NCI-H2081 (cell line): Measurements from ENCODE around the gene SERPINA5.
"Not testable (repeated sequence)": the region's sequence is repeated elsewhere in the genome, so short reads cannot be mapped to it uniquely, and the experiment has no call there.

Experiments used
- DNase-seq, 2 experiments: peaks; one replicate each; lab custom pipeline; 2025; lab: John Stamatoyannopoulos, UW

SERPINA5 gene

DNA sequence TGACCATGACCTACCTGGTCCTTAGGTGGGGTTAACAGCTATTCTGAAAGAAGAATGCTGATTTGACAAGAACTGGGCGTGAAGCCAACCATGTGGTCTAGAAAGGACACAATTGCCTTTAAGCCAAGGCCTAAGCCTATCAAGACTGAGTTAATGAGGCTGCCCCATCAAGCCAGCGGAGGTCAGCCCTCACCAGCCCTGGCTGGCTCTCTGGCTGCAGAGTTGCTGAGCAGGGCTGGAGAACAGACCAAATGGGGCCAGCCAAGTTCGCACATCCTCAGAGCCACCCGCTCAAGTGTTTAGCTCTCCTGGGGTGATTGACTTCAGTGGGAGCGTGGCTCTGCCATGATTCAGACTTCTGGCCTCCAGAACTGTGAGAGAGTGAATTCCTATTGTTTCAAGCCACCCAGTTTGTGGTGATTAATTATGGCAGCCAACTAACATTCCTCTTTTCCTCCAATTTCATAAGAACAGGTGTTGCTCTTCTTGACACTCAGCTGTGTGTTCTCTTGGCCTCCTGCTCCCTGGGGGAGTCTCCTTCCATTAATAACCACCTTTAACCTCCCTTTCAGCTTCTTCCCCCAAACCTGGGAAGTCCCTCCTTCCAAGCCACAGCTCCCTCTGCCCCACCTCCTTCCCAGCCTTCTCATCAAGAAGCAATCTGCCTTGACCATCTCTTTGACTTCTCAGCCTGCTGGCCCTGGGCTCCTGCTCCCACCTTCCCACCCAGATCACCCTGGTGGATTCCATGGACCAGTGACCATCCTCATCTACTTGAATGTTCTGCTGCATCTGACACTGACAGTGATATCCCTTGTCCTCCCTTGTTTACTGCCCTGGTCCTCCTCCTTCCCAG, 5.3 kb upstream of the SERPINA5 start:
- DNase-seq: no peak

DNA sequence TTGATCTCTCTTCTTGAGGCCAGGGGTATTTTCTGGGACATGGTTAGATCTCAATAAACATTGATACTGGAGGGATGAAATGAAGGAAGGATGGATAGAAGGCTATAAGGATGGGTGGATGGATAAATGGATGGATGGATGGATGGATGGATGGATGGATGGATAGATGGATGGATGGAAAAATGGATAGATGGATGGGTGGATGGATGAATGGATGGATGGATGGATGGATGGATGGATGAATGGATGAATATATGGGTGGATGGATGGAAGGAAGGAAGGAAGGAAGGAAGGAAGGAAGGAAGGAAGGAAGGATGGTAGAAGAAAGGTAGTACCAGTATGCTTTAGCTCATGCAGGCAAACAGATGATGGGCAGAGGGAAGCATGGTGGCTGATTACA, 3.8 kb upstream of the SERPINA5 start:
- DNase-seq: not testable (repeated sequence)

DNA sequence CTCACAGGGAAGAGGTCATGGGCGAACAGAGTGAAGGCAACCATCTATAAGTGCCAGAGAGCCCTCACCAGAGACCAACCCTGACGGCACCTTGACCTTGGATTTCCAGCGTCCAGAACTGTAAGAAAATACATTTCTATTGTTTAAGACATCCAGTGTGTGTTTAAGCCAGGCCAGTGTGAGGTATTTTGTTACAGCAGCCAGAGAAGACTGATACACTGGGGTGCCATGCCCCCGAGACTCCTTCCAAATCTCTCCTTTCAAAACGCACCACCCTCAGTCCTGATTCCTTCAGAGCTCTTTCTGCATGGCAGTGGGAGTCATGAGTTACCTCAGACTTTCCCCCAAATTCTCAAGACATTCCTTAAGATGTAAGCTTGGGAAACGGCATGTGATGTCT, 2.5 kb upstream of the SERPINA5 start:
- no peak for DNase-seq

DNA sequence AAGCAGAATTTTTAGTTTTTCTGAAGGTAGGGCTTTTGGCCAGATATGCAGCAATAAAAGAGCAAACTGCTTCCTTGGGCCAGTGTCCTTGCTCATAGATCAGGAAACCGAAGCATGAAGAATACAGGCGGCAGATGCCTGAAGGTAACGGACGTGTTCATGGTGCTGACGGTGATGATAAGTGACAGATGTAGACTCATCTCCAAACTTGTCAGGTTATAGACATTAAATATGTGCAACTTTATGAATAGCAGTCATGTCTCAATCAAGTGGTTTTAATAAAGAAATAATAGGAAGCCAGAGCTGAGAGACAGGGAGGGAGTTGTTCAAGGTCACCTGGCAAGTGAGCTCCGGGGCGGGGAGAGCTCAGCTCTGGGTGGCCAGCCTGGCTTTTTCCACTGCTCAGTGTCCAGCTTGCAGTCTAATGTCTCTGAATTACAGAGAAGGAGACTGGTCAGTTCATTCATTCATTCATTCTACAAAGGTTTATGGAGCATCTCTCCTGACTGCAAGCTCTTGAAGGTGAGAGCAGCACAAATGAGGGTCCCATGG, 1.0 kb downstream of the SERPINA5 start:
- DNase-seq: no peak

DNA sequence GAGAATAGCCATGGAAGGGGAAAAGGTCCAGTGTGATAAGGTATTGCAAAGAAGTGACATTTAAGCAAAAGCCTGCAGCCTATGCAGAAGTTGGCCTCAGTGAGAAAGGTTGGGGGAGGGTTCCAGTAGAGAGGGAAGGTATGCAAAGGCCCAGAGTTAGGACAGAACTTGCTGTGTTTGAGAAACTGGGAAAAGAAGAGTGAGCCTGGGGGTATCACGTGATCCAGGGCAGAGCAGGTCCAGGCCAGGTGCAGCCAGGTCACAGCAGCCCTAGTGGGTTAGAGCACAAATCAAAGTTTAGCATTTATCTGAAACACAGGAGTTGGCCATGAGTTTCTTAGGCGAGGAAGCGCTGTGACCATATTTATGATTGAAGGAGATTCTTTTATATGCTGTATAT, 1.6 kb downstream of the SERPINA5 start:
- no peak for DNase-seq

DNA sequence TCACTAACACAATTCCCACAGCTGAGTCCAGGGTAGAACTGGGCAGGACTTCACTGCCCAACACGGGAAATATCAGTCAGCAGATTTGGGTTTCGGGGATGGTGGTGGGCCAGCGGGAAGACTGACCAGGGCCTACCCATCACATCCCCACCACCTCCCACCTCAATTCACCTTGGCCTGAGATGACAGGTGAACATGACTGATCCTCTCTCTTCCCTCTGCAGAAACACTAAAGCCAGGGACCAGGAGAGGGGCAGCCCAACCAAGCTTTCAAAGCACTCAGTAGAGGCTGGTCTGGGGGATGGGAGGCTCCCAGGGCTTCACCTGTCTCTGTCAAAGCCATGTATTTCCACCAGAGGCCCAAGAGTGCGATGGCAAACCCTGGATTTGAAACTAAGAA, 2.3 kb downstream of the SERPINA5 start:
- DNase-seq: no peak

DNA sequence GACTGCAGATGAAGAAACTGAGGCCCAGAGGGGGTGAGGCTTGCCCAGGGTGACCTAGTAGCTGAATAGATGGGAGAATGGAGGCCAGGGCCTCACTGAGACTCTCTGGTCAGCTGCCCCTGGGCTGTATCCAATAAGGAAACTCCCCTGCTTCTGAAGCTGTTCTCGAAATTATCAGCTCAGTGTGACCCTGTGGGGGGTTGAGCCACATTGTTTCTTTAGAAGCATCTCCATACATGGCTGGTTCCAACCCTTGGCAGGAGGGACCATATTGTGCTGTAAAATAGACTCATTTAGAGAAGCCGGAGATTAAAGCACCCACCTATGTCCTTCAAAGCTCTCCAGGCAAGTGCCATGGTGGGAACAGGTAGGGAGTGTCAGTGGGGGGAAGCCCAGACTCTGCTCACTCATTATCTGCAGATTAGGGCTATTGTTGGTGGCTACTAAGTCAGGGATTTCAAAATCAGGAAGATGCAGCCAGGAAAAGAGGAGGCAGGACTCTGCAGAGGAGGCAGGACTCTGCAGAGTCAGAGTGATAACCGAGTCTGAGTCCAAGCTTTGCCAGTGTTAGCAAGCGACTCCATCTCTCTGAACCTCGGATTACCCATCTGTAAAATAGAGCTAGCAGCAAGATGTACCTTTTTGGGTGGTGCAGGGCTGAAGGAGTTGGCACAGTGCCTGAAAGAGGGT, 3.5 kb downstream of the SERPINA5 start:
- DNase-seq: no peak

DNA sequence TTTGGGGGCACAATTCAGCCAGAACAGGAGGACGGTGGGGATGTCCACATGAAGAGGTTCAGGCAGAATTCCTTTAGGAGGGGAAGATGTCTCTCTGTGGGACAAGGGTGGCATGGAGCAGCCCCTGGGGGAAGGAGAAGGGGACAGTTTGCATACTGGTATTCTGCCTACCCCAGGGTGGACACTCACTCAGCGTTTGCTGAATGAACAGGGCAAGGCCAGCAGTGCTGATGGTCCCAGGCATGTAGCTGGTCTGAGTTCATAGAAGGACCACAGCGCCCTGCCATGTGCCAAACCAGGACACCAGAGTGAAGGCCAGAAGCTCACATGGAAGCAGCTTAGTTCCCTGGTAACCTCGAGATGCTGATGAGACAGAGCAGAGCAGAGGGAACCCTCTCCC, 5.4 kb downstream of the SERPINA5 start:
- no peak for DNase-seq

DNA sequence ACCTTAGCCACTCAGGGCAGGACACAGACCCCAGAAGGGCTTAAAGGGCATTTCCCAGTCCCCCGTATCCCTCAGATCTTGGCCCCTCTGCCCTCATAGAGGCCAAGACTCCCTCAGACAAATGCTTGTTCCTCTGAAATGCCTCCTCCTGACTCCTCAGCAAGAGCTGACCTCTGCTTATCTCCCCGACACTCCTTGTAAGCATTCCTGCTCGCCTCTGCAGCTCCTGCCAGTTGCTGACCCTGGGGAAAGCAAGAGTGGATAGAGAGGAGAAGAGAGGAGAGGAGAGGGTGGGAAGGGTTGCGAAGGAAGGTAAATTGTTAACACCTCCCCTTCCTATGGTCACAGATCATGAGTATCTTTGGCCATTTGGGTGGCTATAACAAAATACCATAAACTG, 7.1 kb downstream of the SERPINA5 start:
- DNase-seq: no peak

DNA sequence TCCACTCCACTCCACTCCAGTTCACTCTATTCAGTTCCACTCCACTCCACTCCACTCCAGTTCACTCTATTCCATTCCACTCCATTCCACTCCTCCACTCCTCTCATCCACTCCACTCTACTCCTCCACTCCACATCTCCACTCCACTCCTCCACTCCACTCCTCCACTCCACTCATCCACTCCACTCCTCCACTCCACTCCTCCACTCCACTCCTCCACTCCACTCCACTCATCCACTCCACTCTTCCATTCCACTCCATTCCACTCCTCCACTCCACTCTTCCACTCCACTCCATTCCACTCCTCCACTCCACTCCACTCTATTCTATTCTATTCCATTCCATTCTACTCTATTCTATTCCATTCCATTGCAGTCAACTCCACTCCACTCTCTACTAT, 9.8 kb downstream of the SERPINA5 start:
- no peak for DNase-seq

DNA sequence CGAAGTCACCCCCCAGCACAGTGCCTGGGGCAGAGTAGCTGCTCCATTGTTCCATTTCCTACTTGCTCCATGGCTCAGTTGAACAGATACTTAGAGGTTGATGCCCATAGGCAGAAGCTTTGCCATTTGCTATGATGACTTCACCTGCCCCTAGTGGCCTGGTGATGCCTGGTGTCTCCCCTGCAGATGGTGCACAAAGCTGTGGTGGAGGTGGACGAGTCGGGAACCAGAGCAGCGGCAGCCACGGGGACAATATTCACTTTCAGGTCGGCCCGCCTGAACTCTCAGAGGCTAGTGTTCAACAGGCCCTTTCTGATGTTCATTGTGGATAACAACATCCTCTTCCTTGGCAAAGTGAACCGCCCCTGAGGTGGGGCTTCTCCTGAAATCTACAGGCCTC, 10.6 kb downstream of the SERPINA5 start:
- DNase-seq: no peak

DNA sequence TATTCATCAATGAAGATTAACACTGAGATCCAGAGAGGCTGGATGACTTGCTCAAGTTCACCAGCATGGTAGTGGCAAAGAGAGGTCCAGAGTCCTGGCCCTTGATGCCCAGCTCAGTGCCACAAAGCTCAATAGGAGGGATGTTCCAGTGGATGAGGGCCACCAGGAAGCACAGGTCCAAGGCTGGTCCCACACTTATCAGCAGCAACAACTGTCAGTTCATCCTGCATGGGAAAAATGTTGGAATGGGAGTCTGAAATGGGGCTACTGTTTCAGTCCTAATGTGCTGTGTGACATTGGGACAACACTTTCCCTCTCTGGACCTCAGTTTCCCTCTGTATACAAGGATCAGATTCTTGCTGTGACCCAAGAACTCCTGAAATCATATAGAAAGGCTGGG, 11.2 kb downstream of the SERPINA5 start:
- DNase-seq: no peak

DNA sequence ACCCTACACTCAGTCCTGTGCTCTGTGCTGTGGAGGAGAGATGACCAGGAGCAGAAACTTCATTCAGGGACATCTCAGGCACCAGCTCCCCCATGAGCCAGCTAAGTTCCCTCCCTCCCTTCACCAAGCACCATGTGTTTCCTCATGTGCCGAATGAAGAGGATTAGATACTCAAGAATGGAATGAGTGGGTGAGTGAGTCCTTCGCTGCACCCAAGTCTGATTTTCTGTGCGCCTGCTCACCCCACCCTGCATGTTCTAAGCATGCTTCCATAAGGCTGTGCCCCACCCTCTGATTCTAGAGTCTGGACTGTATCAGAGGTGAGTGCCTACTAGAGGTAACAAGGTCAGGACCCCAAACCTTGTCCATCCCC, 12.1 kb downstream of the SERPINA5 start:
- DNase-seq: no peak

DNA sequence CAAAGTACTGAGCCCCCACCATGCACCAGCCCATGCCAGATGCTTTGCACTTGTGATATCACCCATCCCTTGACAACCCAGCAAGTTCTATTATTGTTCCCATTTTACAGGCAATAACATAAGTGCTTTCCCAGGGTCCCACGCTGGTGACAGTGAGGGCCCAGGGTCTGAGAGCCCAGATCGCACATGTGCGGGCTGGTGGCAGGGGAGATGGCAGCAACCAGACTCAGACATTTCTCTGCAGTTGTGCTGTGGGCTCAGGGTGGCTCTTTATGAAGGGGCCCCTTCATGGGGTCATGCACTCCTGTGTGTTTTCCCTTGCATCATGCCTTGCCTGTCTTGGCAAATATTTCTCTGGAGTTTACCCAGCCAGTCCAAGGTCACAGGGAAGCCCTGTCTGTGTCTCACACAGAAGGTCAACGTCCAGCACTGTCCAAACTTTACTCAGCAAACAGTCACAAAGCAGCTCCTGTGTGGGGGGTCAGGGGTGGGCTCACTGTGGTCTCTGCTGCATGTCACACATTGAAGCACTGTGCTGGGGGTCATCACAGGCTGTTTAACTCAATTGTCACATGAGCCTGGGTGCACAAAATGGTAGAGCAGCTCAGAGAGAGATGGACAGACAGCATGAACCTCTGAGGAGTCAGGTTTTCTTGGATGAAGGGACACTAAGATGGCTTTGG, 12.7 kb downstream of the SERPINA5 start:
- DNase-seq: no peak

DNA sequence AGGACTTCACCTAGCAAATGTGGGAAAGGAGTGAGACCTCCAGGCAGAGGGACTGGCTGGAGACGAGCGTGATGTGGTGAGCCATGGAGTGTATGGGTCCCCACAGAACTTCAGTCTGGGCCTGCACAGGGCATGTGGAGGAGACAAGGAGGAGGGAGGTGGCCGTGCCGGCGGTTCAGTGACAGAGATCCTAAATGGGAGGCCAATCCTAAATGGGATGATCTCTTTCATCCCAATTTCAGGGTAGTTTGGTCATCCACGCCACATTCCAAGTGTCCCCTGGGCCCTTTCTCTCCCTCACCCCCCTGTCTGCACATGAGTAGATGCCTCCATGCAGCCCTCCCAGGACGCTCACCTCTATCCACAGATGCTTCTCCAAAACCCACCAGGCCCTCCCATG, 13.2 kb downstream of the SERPINA5 start:
- no peak for DNase-seq

DNA sequence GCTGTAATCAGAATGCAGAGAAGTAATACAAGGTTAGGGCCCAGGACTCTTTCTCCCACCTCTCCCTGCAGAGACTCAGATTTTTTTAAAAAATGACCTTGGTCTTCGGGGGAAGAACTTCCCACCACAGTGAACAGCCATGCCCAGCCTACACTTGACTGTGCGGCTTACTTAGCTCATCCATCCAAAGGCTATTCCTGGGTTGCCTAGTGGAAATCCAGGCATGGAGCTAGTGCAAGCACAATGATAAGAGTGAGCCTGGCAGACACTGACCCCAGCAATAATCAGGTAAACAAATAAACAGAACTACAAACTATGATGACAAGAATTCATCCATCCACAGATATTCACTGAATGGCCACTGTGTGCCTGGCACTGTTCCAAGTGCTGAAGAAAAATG, 14.7 kb downstream of the SERPINA5 start:
- DNase-seq: no peak

DNA sequence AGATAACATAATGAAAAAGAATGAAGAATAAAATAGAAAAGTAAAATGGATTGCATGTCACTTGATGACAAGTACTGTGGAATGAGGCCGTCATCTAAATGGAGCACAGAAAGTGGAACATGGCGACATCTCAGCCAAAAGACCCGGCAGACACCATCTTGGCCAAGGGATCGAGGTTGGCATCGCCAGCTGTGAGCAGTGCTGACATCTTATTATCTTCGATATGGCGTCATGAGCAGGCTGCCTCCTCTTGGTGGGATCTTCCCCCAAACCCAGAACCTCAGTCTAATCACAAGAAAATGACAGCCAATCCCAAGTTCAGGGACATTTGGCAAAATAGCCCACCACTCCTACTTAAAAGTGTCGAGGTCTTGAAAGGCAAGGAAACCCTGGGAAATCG, 15.1 kb downstream of the SERPINA5 start:
- DNase-seq: no peak

DNA sequence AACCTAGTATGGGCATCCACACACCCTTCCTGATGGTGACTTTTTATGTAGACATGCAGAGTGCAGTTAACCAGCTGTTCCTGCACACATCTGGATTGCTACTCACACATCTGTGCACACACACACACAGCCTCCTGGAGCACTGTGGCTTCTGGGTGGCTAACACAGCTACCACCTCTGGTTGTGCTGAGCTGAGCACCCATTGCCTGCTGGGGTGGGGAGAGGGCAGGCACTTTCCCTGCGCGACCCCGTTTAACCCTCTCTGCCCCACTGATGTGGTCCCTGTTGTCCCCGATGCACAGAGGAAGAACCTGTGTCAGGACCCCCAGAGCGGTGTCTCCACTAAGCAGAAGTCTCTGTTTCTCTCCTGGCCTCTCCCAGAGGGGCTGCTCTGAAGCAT, 16.6 kb downstream of the SERPINA5 start:
- DNase-seq: no peak

DNA sequence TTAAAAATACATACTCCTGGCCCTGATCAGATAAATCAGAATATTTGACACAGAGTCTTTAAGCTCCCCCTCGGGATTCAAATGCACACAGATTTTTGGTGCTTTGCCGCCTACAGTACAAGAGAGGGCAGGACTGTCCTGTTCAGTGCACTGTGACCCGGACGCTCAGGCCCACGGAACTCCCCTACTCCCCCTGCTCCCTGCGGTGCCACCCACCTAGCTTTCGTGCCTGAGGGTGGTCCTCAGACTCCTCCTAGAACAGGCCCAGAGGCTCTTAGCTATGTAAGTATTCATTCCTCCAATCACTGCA, 17.2 kb downstream of the SERPINA5 start:
- DNase-seq: no peak

DNA sequence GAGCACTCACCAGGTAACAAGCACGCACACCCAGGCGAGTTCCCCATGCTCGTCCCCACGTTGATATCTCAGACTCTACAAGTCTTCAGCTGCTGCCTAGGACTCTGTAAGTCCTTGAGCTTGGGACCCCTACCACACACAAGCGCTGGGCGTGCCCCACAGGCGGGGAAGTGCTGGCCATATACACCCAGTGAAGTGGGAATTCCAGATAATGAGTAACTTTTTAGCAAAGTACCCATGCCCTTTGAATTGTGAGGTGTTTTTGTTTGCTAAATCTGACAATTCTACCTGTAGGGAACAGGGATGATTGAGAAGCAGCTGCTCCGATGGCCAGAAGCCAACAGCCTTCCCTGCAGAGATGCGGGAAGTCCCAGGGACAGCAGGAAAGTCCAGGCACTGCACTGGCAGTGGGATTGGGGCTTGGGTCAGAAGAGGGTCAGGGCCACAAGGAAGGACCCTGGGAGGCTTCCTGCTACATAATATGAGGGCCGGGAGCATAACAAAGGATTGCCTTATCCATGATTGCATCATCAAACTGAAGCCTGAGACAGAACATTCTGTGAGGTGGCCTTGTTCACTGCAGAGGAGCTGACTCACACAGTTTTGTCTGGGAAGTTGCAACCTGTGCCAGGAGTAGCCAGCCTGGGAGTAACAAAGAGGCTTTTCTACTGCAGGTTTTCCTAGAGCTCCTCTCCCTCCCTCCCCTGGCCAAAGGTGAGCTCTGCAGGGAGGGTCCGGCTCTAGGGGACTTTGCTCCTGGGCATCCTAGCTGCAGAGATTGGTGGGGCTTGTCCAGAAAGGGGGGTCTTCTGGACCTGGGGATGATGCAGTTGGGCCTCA, 17.8 kb downstream of the SERPINA5 start:
- no peak for DNase-seq

DNA sequence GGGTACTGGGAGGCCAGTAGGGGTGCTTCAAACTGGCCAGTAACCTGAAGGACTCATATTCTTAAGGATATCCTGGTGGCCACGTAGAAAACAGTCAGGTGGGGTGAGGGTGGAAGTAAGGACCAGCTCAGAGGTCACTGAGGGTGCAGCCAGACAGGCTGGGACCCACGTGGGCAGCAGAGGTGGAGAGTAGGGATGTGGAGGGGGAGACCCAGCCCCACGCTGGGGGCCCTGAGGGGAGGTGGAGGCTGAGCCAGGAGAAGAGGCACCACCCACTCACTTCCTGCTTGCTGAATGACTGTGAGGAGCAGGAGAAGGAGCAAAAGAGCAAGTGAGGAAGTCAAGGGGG, 18.4 kb downstream of the SERPINA5 start:
- no peak for DNase-seq

DNA sequence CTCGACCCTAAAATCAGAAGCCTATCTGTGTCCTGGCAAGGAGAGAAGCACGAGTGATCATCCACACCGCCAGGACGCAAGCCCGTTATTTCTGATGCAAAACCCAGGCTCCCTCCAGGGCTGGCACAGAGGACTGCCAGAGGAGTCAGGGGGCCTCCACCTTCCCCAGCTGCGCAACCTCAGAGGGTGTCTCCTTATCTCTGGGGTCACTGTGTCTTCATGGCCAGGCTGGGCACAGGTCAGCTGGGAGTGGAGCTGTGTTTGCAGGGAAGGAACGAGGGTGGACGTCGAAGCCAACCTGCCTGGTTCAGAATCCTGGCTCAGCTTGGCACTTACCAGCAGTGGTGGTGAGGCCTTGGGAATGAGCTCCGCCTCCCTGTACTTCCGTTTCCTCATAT, 18.9 kb downstream of the SERPINA5 start:
- no peak for DNase-seq
